ENCODE data around the gene ACVRL1. TPM values are rescaled to one million over a fixed set of nuclear protein-coding genes. Genes with fewer than 3 reads are reported as not detected.

The ACVRL1 gene
- total and polyA plus RNA-seq, 9 of the 15 experiments (the other 6 are each of a cell fraction or from before 2014, with no cell fraction given), result 0.07 to 1.4 (median 0.30) TPM

- no peak overlapping the region for H2AFZ ChIP-seq (ENCODE audit: low read depth, low read length)
- in situ Hi-C loops (cut with MboI) (no loop called here), intact Hi-C loops (cut with micrococcal nuclease) (no loop called here)
- H3K4me3 ChIP-seq, result no peak overlapping the region
- H3K9me1 ChIP-seq (ENCODE audit: control insufficient read depth, insufficient read depth, low read length), result no peaks in the 10 kb centered on the region
- TF ChIP-seq ZBTB40 (IDR thresholded peaks at IDR 0.05), result no peak
- no peak for TF ChIP-seq ZBTB40 (CRISPR knock-in tag; IDR thresholded peaks at IDR 0.05)
- no peak for TF ChIP-seq ZNF395 (CRISPR knock-in tag; IDR thresholded peaks at IDR 0.05)
- no peak for TF ChIP-seq ZKSCAN1 (IDR thresholded peaks at IDR 0.05; ENCODE audit: low read depth, low read length)
- no peak for TF ChIP-seq DIDO1 (tag; IDR thresholded peaks at IDR 0.05; ENCODE audit: low read depth)
- no peak for TF ChIP-seq SETDB1 (IDR thresholded peaks at IDR 0.05; ENCODE audit: low read length)
- TF ChIP-seq ZNF184 (CRISPR knock-in tag; IDR thresholded peaks at IDR 0.05), result no peak
- no peaks in the 10 kb centered on the region for H3K79me2 ChIP-seq (ENCODE audit: control insufficient read depth, insufficient read depth, low read length)
- no peak overlapping the region for H3K27ac ChIP-seq (ENCODE audit: extremely low read depth, low read depth, low read length)
- no TSS peak for BruUV-seq (replicated peaks)
- DNase-seq (ENCODE audit: extremely low read depth in 1 of 4, low spot score in 3 of 4) (no peak), ATAC-seq (no peak), FAIRE-seq (no peak)
- no peaks in the 10 kb centered on the region for H3K9me3 ChIP-seq (replicated peaks; ENCODE audit: control insufficient read depth, insufficient read depth, low read depth, low read length)
- 8% methylated on average over 4 of the region's 4 CpGs for WGBS (ENCODE audit: insufficient coverage, low coverage, missing lambda C conversion rate)
- H3K27me3 ChIP-seq (ENCODE audit: control insufficient read depth in 2 of 2, insufficient read depth in 2 of 2, low read length in 2 of 2), result peaks cover 51 to 88% of the 10 kb centered on the region in 2 experiments
- H3K9ac ChIP-seq (ENCODE audit: insufficient read depth in 1 of 2, low read depth in 2 of 2, low read length in 2 of 2), result no peak overlapping the region
- ChIA-PET CTCF (ENCODE audit: low intra/inter-chr PET ratio) (interaction anchor here (0.7 kb wide), 1 partner anchor 790 kb away, joined by 6 read pairs; no protein-coding TSS in a partner anchor), POLR2A (interaction anchor here (0.6 kb wide), 1 partner anchor 576 kb away, joined by 5 read pairs; no protein-coding TSS in a partner anchor)
- H4K20me1 ChIP-seq (replicated peaks; ENCODE audit: control insufficient read depth, insufficient read depth, low read length), result peaks cover 9% of the 10 kb centered on the region
- H3K4me2 ChIP-seq (ENCODE audit: insufficient read depth, low read length), result no peak overlapping the region
- H3K36me3 ChIP-seq (ENCODE audit: control insufficient read depth, insufficient read depth, low read length), result no peaks in the 10 kb centered on the region
- H3K4me1 ChIP-seq (replicated peaks in 1 of 2; ENCODE audit: control insufficient read depth in 2 of 2, insufficient read depth in 2 of 2, low read length in 2 of 2), result peaks cover 0 to 23% of the 10 kb centered on the region in 2 experiments; a peak in 4 of 5 replicates
These were observed 41.0 kb upstream of the ACVRL1 start for GRCh38 chr12:51866324-51866723.
